Measurements from ENCODE around the gene GFOD1. TPM values are rescaled to one million over a fixed set of nuclear protein-coding genes. Genes with fewer than 3 reads are reported as not detected.

Gene GFOD1
- total and polyA plus RNA-seq, 11 donors, result 16.2 to 65.8 (median 41.5) TPM

DNA sequence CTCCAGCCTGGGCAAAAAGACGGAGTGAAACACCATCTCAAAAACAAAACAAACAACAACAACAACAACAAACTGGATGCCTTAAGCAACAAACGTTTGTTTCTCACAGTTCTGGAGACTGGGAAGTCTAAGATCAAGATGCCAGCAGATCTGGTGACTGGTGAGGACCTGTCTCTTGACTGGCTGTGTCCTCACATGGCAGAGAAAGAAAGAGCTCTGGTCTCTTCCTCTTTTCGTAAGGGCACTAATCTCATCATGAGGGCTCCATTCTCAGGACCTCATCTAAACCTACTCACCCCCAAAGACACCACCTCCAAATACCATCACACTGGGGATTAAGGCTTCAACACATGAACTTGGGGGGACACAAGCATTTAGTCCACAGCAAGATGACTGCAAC lies 13.5 kb upstream of the GFOD1 start:
- no peak for TF ChIP-seq POLR2A (IDR thresholded peaks at IDR 0.05)
- TF ChIP-seq, protein P1, sequence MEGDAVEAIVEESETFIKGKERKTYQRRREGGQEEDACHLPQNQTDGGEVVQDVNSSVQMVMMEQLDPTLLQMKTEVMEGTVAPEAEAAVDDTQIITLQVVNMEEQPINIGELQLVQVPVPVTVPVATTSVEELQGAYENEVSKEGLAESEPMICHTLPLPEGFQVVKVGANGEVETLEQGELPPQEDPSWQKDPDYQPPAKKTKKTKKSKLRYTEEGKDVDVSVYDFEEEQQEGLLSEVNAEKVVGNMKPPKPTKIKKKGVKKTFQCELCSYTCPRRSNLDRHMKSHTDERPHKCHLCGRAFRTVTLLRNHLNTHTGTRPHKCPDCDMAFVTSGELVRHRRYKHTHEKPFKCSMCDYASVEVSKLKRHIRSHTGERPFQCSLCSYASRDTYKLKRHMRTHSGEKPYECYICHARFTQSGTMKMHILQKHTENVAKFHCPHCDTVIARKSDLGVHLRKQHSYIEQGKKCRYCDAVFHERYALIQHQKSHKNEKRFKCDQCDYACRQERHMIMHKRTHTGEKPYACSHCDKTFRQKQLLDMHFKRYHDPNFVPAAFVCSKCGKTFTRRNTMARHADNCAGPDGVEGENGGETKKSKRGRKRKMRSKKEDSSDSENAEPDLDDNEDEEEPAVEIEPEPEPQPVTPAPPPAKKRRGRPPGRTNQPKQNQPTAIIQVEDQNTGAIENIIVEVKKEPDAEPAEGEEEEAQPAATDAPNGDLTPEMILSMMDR (IDR thresholded peaks at IDR 0.05), result no peak
- DNase-seq (no peak), ATAC-seq (no peak)
- Histone ChIP-seq H3K27ac (no peak overlapping the region), H3K4me1 (peaks cover 0 to 26% (median 10%) of the 10 kb centered on the region in 12 donors), H3K36me3 (no peaks in the 10 kb centered on the region), H3K4me3 (no peak overlapping the region), H3K9me3 (no peaks in the 10 kb centered on the region), H3K27me3 (no peaks in the 10 kb centered on the region)
- WGBS, 4 donors, result 84 to 90% (median 86%) methylated on average over 3 of the region's 3 CpGs
- intact Hi-C loops (cut with DNase I), result loop anchor here in 1 of 10 donors (5.0 kb wide), 1 partner anchor 36 kb away; no protein-coding TSS in a partner anchor

DNA sequence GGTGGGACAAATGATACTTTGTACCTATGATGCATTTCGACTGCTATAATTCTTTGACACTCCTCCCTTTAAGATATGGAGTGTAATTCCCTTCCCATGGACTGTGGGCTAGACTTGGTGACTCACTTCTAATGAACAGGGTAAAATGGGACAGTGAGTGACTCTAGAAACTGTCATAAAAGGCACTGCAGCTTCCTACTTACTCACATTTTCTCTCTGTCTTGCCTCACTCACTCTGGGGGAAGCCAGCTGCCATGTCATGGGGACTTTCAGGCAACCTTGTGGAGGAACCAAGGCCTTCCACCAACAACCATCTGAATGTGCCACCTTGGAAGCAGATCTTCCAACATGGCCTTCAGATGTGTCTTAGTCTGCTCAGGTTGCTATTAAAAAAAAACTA lies 12.9 kb upstream of the GFOD1 start:
- ATAC-seq (no peak), DNase-seq (no peak)
- peaks cover 0 to 27% (median 12%) of the 10 kb centered on the region in 12 donors for H3K4me1 ChIP-seq
- H3K9me3 ChIP-seq, result no peaks in the 10 kb centered on the region
- intact Hi-C loops (cut with DNase I), result loop anchor here in 1 of 10 donors (5.0 kb wide), 1 partner anchor 37 kb away; no protein-coding TSS in a partner anchor
- no peaks in the 10 kb centered on the region for H3K36me3 ChIP-seq
- H3K4me3 ChIP-seq, result no peak overlapping the region
- H3K27me3 ChIP-seq, result no peaks in the 10 kb centered on the region
- TF ChIP-seq POLR2A (IDR thresholded peaks at IDR 0.05), result no peak
- TF ChIP-seq, protein P1 (IDR thresholded peaks at IDR 0.05), result no peak
- no peak overlapping the region for H3K27ac ChIP-seq
- 97 to 100% (median 99%) methylated on average over 1 of the region's 1 CpG for WGBS, 4 donors

DNA sequence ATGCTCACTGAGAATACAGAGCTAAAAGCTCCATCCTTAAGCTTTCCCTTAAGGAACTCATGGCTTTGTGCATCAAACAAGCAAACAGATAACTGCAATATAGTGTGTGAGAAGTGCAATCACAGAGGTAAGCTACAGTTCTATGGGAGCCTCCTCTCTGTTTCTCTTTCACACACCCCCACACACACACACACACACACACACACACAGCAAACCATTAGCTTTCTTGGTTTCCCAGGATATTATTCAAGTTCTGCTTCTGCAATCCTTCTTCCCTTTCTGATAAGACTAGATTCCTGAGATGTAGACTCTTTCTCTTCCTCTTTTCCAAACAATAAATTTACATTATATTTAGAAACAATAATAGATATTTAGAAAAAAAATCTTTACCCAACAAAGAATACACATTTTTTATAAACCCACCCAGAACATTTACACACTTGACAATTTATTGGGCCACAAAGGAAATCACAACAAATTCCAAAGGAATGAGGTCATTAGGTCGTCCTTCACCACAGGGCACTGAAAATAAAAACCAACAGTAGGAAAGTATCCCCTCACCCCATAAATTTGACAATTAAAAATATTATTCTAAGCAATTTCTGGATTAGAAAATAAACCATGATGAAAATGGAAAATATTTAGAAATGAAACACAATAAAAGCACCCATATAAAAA lies 9.3 kb upstream of the GFOD1 start:
- ATAC-seq, result no peak
- WGBS, 4 donors, result 45 to 72% (median 51%) methylated on average over 1 of the region's 1 CpG
- Histone ChIP-seq H3K27ac (peak overlapping the region in 5 of 12 donors; percentile 51 to 76 (median 69)), H3K27me3 (no peaks in the 10 kb centered on the region), H3K4me1 (peaks cover 0 to 27% (median 11%) of the 10 kb centered on the region in 12 donors), H3K9me3 (no peaks in the 10 kb centered on the region), H3K4me3 (no peak overlapping the region), H3K36me3 (no peaks in the 10 kb centered on the region)
- TF ChIP-seq POLR2A (IDR thresholded peaks at IDR 0.05), result no peak
- TF ChIP-seq, protein P1 (IDR thresholded peaks at IDR 0.05), result no peak
- no peak for DNase-seq
- intact Hi-C loops (cut with DNase I), result no loop called here

DNA sequence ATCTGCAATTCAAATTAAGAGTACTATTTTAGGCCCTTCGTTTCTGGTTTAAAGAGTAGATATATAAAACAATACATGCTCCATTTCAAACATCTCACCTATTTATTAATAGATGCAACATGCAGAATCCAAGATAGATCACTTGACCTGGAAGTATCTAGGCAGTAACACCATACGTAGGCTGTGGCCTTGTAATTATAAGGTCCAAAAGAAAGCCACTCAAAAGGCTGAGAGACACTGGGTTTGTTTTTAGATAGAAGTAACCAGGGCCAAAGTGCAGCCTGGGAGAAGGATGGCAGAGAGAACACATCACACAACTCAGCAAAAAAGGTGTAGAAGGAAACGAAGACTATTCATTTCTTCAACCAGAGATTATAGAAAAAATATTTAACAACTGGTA lies 8.4 kb upstream of the GFOD1 start:
- DNase-seq, result no peak
- Histone ChIP-seq H3K9me3 (no peaks in the 10 kb centered on the region), H3K36me3 (no peaks in the 10 kb centered on the region), H3K27ac (peak overlapping the region in 9 of 12 donors; percentile 3 to 76 (median 65)), H3K27me3 (no peaks in the 10 kb centered on the region), H3K4me3 (no peak overlapping the region), H3K4me1 (peaks cover 0 to 27% (median 11%) of the 10 kb centered on the region in 12 donors)
- peak in 3 of 4 donors; percentile 49 to 71 (median 53) for ATAC-seq
- WGBS, 4 donors, result 45 to 52% (median 46%) methylated on average over 3 of the region's 3 CpGs
- intact Hi-C loops (cut with DNase I), result no loop called here
- no peak for TF ChIP-seq POLR2A (IDR thresholded peaks at IDR 0.05)
- TF ChIP-seq, protein P1 (IDR thresholded peaks at IDR 0.05), result no peak

All from heart left ventricle (tissue), 16 donors.